ENCODE data around the gene STK32B. TPM values are rescaled to one million over a fixed set of nuclear protein-coding genes. Genes with fewer than 3 reads are reported as not detected.

STK32B gene
- total RNA-seq, 1 donor from 2014 or later = 0.56 TPM

DNA sequence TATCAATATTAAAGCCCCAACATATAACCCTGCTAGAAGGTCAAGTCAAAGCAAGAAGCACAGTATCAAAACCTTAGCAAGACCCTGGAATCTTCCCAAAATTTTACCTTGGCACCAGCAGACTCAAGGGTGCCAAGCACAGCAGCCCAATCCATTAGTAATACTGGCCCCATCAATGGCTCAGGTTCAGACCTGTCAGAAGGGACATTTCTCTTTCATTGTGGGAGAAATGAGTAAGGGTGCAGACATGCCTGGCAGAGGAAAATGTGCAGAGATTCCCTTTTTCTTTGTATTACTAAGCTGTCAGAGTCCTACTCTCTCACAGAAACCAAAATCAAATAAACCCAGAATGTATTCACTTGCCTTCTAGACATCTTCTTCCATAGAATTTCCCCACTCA is 453.2 kb downstream of the STK32B start:
- Mint-ChIP-seq H3K27ac (ENCODE audit: unreplicated experiment) (no peak overlapping the region), H3K4me3 (ENCODE audit: unreplicated experiment) (no peak overlapping the region), H3K9me3 (ENCODE audit: unreplicated experiment) (no peaks in the 10 kb centered on the region), H3K27me3 (ENCODE audit: unreplicated experiment) (no peaks in the 10 kb centered on the region), H3K4me1 (ENCODE audit: unreplicated experiment) (no peaks in the 10 kb centered on the region), H3K36me3 (ENCODE audit: low read depth, unreplicated experiment) (peaks cover 6% of the 10 kb centered on the region)
- TF ChIP-seq, protein P1, sequence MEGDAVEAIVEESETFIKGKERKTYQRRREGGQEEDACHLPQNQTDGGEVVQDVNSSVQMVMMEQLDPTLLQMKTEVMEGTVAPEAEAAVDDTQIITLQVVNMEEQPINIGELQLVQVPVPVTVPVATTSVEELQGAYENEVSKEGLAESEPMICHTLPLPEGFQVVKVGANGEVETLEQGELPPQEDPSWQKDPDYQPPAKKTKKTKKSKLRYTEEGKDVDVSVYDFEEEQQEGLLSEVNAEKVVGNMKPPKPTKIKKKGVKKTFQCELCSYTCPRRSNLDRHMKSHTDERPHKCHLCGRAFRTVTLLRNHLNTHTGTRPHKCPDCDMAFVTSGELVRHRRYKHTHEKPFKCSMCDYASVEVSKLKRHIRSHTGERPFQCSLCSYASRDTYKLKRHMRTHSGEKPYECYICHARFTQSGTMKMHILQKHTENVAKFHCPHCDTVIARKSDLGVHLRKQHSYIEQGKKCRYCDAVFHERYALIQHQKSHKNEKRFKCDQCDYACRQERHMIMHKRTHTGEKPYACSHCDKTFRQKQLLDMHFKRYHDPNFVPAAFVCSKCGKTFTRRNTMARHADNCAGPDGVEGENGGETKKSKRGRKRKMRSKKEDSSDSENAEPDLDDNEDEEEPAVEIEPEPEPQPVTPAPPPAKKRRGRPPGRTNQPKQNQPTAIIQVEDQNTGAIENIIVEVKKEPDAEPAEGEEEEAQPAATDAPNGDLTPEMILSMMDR (IDR thresholded peaks at IDR 0.05; ENCODE audit: unreplicated experiment) = no peak
- no peak for DNase-seq (ENCODE audit: low spot score)

DNA sequence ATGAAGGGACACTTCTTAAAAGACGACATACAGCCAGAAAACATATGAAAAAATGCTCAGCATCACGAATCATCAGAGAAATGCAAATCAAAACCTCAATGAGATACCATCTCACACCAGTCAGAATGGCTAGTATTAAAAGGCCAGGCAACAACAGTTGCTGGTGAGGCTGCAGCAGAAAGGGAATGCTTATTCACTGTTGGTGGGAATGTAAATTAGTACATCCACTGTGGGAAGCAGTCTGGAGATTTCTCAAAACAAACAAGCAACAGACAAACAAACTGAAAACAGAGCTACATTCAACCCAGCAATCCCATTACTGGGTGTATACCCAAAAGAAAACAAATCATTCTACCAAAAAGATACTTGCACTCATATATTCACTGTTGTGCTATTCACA is 459.2 kb downstream of the STK32B start:
- Mint-ChIP-seq H3K36me3 (ENCODE audit: low read depth, unreplicated experiment) (no peaks in the 10 kb centered on the region), H3K27me3 (ENCODE audit: unreplicated experiment) (peaks cover 3% of the 10 kb centered on the region), H3K27ac (ENCODE audit: unreplicated experiment) (no peak overlapping the region), H3K4me3 (ENCODE audit: unreplicated experiment) (no peak overlapping the region), H3K4me1 (ENCODE audit: unreplicated experiment) (no peaks in the 10 kb centered on the region), H3K9me3 (ENCODE audit: unreplicated experiment) (peaks cover 4% of the 10 kb centered on the region)
- TF ChIP-seq, protein P1 (IDR thresholded peaks at IDR 0.05; ENCODE audit: unreplicated experiment) = no peak
- no peak for DNase-seq (ENCODE audit: low spot score)

DNA sequence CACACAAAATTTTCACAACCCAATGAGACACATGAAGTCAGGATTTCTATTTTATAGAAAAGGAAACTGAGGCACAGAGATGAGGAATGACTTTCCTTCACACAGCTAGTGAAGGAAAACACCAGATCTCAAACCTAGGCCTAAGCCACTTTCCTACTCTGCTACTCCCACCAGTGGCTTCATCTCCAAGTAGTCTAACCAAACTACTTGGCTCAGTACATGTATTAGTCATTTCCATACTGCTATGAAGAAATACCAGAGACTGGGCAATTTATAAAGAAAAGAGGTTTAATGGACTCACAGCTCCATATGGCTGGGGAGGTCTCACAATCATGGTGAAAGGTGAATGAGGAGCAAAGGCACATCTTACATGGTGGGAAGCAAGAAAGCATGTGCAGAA is 460.5 kb downstream of the STK32B start:
- Mint-ChIP-seq H3K9me3 (ENCODE audit: unreplicated experiment) (peaks cover 4% of the 10 kb centered on the region), H3K4me1 (ENCODE audit: unreplicated experiment) (no peaks in the 10 kb centered on the region), H3K4me3 (ENCODE audit: unreplicated experiment) (no peak overlapping the region), H3K36me3 (ENCODE audit: low read depth, unreplicated experiment) (no peaks in the 10 kb centered on the region), H3K27ac (ENCODE audit: unreplicated experiment) (no peak overlapping the region), H3K27me3 (ENCODE audit: unreplicated experiment) (peaks cover 3% of the 10 kb centered on the region)
- TF ChIP-seq, protein P1 (IDR thresholded peaks at IDR 0.05; ENCODE audit: unreplicated experiment) = no peak
- DNase-seq (ENCODE audit: low spot score) = no peak

DNA sequence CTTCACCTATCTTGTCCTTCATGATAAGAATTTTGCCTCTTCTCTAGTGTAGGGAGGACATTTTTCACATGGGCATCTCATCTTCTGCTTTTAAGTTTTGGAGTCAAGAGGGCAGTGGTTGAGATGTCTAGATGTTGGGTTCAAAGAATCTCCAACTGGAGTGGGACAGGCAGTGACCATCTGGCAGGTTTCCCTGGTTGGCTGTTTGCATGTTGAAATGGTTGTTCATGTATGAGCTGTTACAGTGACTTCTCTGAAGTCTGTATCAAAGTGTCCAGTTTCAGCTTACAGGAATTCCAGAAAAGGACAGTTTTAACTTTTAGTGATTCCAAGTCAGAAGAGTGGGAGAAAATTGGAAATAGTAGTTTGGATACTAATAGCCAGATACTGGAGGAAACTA is 464.4 kb downstream of the STK32B start:
- no peak for DNase-seq (ENCODE audit: low spot score)
- Mint-ChIP-seq H3K4me1 (ENCODE audit: unreplicated experiment) (no peaks in the 10 kb centered on the region), H3K9me3 (ENCODE audit: unreplicated experiment) (peaks cover 4% of the 10 kb centered on the region), H3K36me3 (ENCODE audit: low read depth, unreplicated experiment) (no peaks in the 10 kb centered on the region), H3K27me3 (ENCODE audit: unreplicated experiment) (peaks cover 3% of the 10 kb centered on the region), H3K27ac (ENCODE audit: unreplicated experiment) (no peak overlapping the region), H3K4me3 (ENCODE audit: unreplicated experiment) (peak overlapping the region; percentile 4)
- TF ChIP-seq, protein P1 (IDR thresholded peaks at IDR 0.05; ENCODE audit: unreplicated experiment) = no peak

DNA sequence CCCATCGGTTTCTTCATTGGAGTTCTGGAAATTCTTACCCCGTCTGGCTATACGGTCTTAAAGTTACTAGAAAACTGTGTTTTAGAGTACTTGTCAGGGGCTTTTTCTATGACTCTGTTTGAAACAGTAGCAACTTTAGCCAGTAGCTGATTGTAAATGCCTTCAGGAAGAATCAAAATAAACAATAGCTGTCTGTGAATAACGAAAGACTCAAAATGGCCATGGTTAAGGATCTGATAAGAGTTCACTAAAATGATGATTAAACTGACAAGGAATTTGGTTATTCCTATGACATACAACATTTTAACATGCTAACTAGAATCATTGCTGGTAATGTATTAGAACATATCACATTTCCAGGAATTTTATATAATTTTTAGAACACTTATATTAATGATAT is 466.1 kb downstream of the STK32B start:
- Mint-ChIP-seq H3K4me3 (ENCODE audit: unreplicated experiment) (no peak overlapping the region), H3K27ac (ENCODE audit: unreplicated experiment) (no peak overlapping the region), H3K36me3 (ENCODE audit: low read depth, unreplicated experiment) (no peaks in the 10 kb centered on the region), H3K27me3 (ENCODE audit: unreplicated experiment) (no peaks in the 10 kb centered on the region), H3K9me3 (ENCODE audit: unreplicated experiment) (peaks cover 4% of the 10 kb centered on the region), H3K4me1 (ENCODE audit: unreplicated experiment) (no peaks in the 10 kb centered on the region)
- no peak for DNase-seq (ENCODE audit: low spot score)
- TF ChIP-seq, protein P1 (IDR thresholded peaks at IDR 0.05; ENCODE audit: unreplicated experiment) = no peak
